ENCODE data around the gene ARMC12.

- TF ChIP-seq POLR2AphosphoS5 (IDR thresholded peaks at IDR 0.05) (no peak), EP300 (IDR thresholded peaks at IDR 0.05; ENCODE audit: low read depth) (no peak)
These were observed 6.0 kb downstream of the ARMC12 start for GRCh38 chr6:35742842-35743241.

Measured in transverse colon (tissue), 3 donors.